GM23338 (cell line): ENCODE data around the gene ADIG. TPM values are rescaled to one million over a fixed set of nuclear protein-coding genes. Genes with fewer than 3 reads are reported as not detected.

ENCODE experiments used
- ATAC-seq: fragments of 200-7000 bp; cut with Tn5 transposase; 3 replicates; pipeline ENCODE4 v1.9.1; 2020
- DNase-seq: peaks from one replicate; pipeline ENCODE4 v3.0.0-alpha.2; 2015; ENCODE audit warnings: low spot score
- H2AFZ ChIP-seq: fragments of 200-600 bp; sonication (generic); 2 replicates; pipeline ENCODE4 v1.8.0; 2016; ENCODE audit warnings: antibody characterized with exemption, mild to moderate bottlenecking, moderate library complexity
- H3F3A ChIP-seq: fragments of 200-600 bp; sonication (generic); replicated peaks from 2 replicates; pipeline ENCODE4 v1.8.0; 2017; ENCODE audit warnings: antibody characterized with exemption, mixed run types, low read depth
- H3K27ac ChIP-seq: fragments of 200-600 bp; sonication (generic); 2 replicates; pipeline ENCODE4 v1.6.1; 2016; ENCODE audit warnings: low read depth
- H3K27me3 ChIP-seq: fragments of 200-600 bp; sonication (generic); 2 replicates; pipeline ENCODE4 v1.8.0; 2016; ENCODE audit warnings: mild to moderate bottlenecking, mixed run types, moderate library complexity; ENCODE audit not compliant: insufficient read depth
- H3K36me3 ChIP-seq: fragments of 200-600 bp; sonication (generic); 2 replicates; pipeline ENCODE4 v1.8.0; 2016; ENCODE audit warnings: mild to moderate bottlenecking; ENCODE audit not compliant: insufficient read depth
- H3K4me1 ChIP-seq: fragments of 200-600 bp; sonication (generic); 2 replicates; pipeline ENCODE4 v1.8.0; 2016; ENCODE audit warnings: mild to moderate bottlenecking, moderate library complexity; ENCODE audit not compliant: insufficient read depth
- H3K4me2 ChIP-seq: fragments of 200-600 bp; sonication (generic); 2 replicates; pipeline ENCODE4 v1.7.1; 2017; ENCODE audit warnings: mixed run types
- H3K4me3 ChIP-seq: fragments of 200-600 bp; sonication (generic); 2 replicates; pipeline ENCODE4 v1.6.1; 2016; ENCODE audit warnings: mixed run types
- H3K79me2 ChIP-seq: fragments of 200-600 bp; sonication (generic); replicated peaks from 2 replicates; pipeline ENCODE4 v1.8.0; 2017; ENCODE audit warnings: mild to moderate bottlenecking; ENCODE audit not compliant: insufficient read depth
- H3K9me2 ChIP-seq: fragments of 200-600 bp; sonication (generic); 2 replicates; pipeline ENCODE4 v1.8.0; 2017; ENCODE audit not compliant: insufficient read depth
- H4K20me1 ChIP-seq: fragments of 200-600 bp; sonication (generic); replicated peaks from 2 replicates; pipeline ENCODE4 v1.8.0; 2017; ENCODE audit warnings: mild to moderate bottlenecking; ENCODE audit not compliant: insufficient read depth
- H3K27ac Mint-ChIP-seq: 2 replicates; pipeline ENCODE4 v1.8.0; 2020; ENCODE audit warnings: inconsistent platforms, mild to moderate bottlenecking, moderate library complexity, mixed read lengths
- H3K27me3 Mint-ChIP-seq: 3 replicates; pipeline ENCODE4 v1.8.0; 2022; ENCODE audit warnings: low read depth, mild to moderate bottlenecking, moderate library complexity, mixed read lengths, inconsistent platforms; ENCODE audit not compliant: insufficient read depth, poor library complexity
- H3K36me3 Mint-ChIP-seq: 3 replicates; pipeline ENCODE4 v1.8.0; 2021; ENCODE audit warnings: low read depth, mild to moderate bottlenecking, inconsistent platforms, moderate library complexity, mixed read lengths
- H3K4me1 Mint-ChIP-seq: 3 replicates; pipeline ENCODE4 v1.8.0; 2020; ENCODE audit warnings: mild to moderate bottlenecking, inconsistent platforms, mixed read lengths
- H3K4me3 Mint-ChIP-seq: 3 replicates; pipeline ENCODE4 v1.8.0; 2021; ENCODE audit warnings: moderate library complexity, mild to moderate bottlenecking, inconsistent platforms, mixed read lengths
- H3K9me3 Mint-ChIP-seq: 3 replicates; pipeline ENCODE4 v1.8.0; 2020; ENCODE audit warnings: moderate library complexity, mild to moderate bottlenecking, inconsistent platforms, mixed read lengths
- CREB1 ChIP-seq: fragments of 250-450 bp; sonication (Bioruptor Pico); IDR thresholded peaks from 2 replicates; pipeline ENCODE4 v1.5.0; 2020; ENCODE audit warnings: low read depth, mild to moderate bottlenecking, moderate library complexity
- CTCF ChIP-seq, 2 experiments: fragments of 200-600 bp in 1 of 2; sonication (generic) in 1 of 2; conservative IDR thresholded peaks; 2 replicates each; pipeline versions ENCODE4 v1.5.1 to v1.6.1; 2016 to 2017; ENCODE audit warnings: antibody characterized with exemption in 2 of 2, low read depth in 2 of 2, mild to moderate bottlenecking in 2 of 2, moderate library complexity in 1 of 2
- ETS1 ChIP-seq: IDR thresholded peaks from 2 replicates; pipeline ENCODE4 v1.6.1; 2016; ENCODE audit warnings: antibody characterized with exemption
- EZH2 ChIP-seq: fragments of 200-600 bp; sonication (generic); IDR thresholded peaks from one replicate; pipeline ENCODE4 v1.8.0; 2017; ENCODE audit warnings: antibody characterized with exemption, mild to moderate bottlenecking, low read depth; ENCODE audit not compliant: unreplicated experiment
- EZH2phosphoT487 ChIP-seq: fragments of 200-600 bp; sonication (generic); IDR thresholded peaks from one replicate; pipeline ENCODE4 v1.8.1; 2018; ENCODE audit warnings: antibody characterized with exemption; ENCODE audit not compliant: unreplicated experiment
- JUNB ChIP-seq: IDR thresholded peaks from one replicate; pipeline ENCODE4 v1.6.1; 2016; ENCODE audit warnings: antibody characterized with exemption; ENCODE audit not compliant: unreplicated experiment
- POLR2AphosphoS5 ChIP-seq: IDR thresholded peaks from 2 replicates; pipeline ENCODE4 v1.6.1; 2016; ENCODE audit warnings: antibody characterized with exemption, low read depth
- REST ChIP-seq: IDR thresholded peaks from one replicate; pipeline ENCODE4 v1.6.1; 2018; ENCODE audit warnings: antibody characterized with exemption; ENCODE audit not compliant: unreplicated experiment
- STAT1 ChIP-seq: IDR thresholded peaks from one replicate; pipeline ENCODE4 v1.6.1; 2016; ENCODE audit warnings: antibody characterized with exemption; ENCODE audit not compliant: unreplicated experiment
- ZNF331 ChIP-seq: fragments of 250-450 bp; sonication (Bioruptor Pico); IDR thresholded peaks from 2 replicates; pipeline ENCODE4 v1.5.0; 2020; ENCODE audit warnings: low read depth, mild to moderate bottlenecking, moderate library complexity
- polyA plus RNA-seq: library from polyadenylated mRNA; unstranded; fragments of >200 nt; fragmentation: Nextera tagmentation; extraction: Ambion mirVana; gene quantifications from 2 replicates; pipeline ENCODE4 v1.2.1, GENCODE V29; 2016
- total RNA-seq: library from RNA; depleted of rRNA; stranded (reverse); fragments of >200 nt; shearing (Covaris generic); gene quantifications from 2 replicates; pipeline ENCODE4 v1.2.3, GENCODE V29; 2014

ADIG gene
- total and polyA plus RNA-seq, 2 experiments from 2014 or later, result not detected

GRCh38 chr20:38543014-38543906 lies 37.7 kb upstream of the ADIG start:
- Histone ChIP-seq H3K9me2 (no peaks in the 10 kb centered on the region), H3K27me3 (no peaks in the 10 kb centered on the region), H2AFZ (no peak overlapping the region), H3K4me2 (no peak overlapping the region), H3K4me1 (no peaks in the 10 kb centered on the region), H3K4me3 (no peak overlapping the region), H4K20me1 (peaks cover 5% of the 10 kb centered on the region), H3K79me2 (no peaks in the 10 kb centered on the region), H3K27ac (no peak overlapping the region), H3F3A (no peaks in the 10 kb centered on the region), H3K36me3 (peaks cover 33% of the 10 kb centered on the region)
- no peak for TF ChIP-seq EZH2
- TF ChIP-seq REST, result no peak
- no peak for TF ChIP-seq CTCF (conservative IDR thresholded peaks at IDR 0.05; ENCODE audit: low read depth in 2 of 2)
- no peak for TF ChIP-seq ZNF331
- no peak for TF ChIP-seq STAT1
- TF ChIP-seq POLR2AphosphoS5, result no peak
- no peak for TF ChIP-seq CREB1 (CRISPR knock-in tag)
- no peak for TF ChIP-seq EZH2phosphoT487
- no peaks in the 10 kb centered on the region for H3K4me1 Mint-ChIP-seq
- H3K27ac Mint-ChIP-seq, result no peak overlapping the region
- H3K36me3 Mint-ChIP-seq, result peaks cover 29% of the 10 kb centered on the region
- no peaks in the 10 kb centered on the region for H3K9me3 Mint-ChIP-seq
- H3K4me3 Mint-ChIP-seq, result no peak overlapping the region
- no peaks in the 10 kb centered on the region for H3K27me3 Mint-ChIP-seq
- DNase-seq (no peak), ATAC-seq (no peak)

- no peaks in the 10 kb centered on the region for H3K4me1 Mint-ChIP-seq
- H3K4me3 ChIP-seq, result no peak overlapping the region
- no peak for DNase-seq
- H3K9me3 Mint-ChIP-seq, result no peaks in the 10 kb centered on the region
- ATAC-seq, result no peak
- no peaks in the 10 kb centered on the region for H3K9me2 ChIP-seq
- peaks cover 34% of the 10 kb centered on the region for H3K36me3 ChIP-seq
- no peaks in the 10 kb centered on the region for H3K27me3 Mint-ChIP-seq
- H3K4me1 ChIP-seq, result no peaks in the 10 kb centered on the region
- no peak overlapping the region for H3K27ac Mint-ChIP-seq
- no peaks in the 10 kb centered on the region for H3K27me3 ChIP-seq
- H3K79me2 ChIP-seq, result no peaks in the 10 kb centered on the region
- H3K27ac ChIP-seq, result no peak overlapping the region
- no peak overlapping the region for H2AFZ ChIP-seq
- H3K36me3 Mint-ChIP-seq, result peaks cover 30% of the 10 kb centered on the region
- H4K20me1 ChIP-seq, result peaks cover 13% of the 10 kb centered on the region
- no peaks in the 10 kb centered on the region for H3F3A ChIP-seq
- H3K4me2 ChIP-seq, result no peak overlapping the region
- no peak overlapping the region for H3K4me3 Mint-ChIP-seq
- no peak for TF ChIP-seq POLR2AphosphoS5
- no peak for TF ChIP-seq EZH2phosphoT487
- no peak for TF ChIP-seq ETS1
- no peak for TF ChIP-seq ZNF331
- TF ChIP-seq JUNB, result no peak
- TF ChIP-seq STAT1, result no peak
- TF ChIP-seq EZH2, result no peak
- TF ChIP-seq CREB1 (CRISPR knock-in tag), result no peak
Measured at GRCh38 chr20:38545771-38546170, 35.2 kb upstream of the ADIG start.
